ENCODE measurements around the gene PPP1R1B. TPM values are rescaled to one million over a fixed set of nuclear protein-coding genes. Genes with fewer than 3 reads are reported as not detected.

PPP1R1B gene
- total and polyA plus RNA-seq, 9 of the 15 experiments (the other 6 are each of a cell fraction or from before 2014, with no cell fraction given), result 0.07 to 0.18 (median 0.10) TPM; not detected in 4

- TF ChIP-seq, protein P1, sequence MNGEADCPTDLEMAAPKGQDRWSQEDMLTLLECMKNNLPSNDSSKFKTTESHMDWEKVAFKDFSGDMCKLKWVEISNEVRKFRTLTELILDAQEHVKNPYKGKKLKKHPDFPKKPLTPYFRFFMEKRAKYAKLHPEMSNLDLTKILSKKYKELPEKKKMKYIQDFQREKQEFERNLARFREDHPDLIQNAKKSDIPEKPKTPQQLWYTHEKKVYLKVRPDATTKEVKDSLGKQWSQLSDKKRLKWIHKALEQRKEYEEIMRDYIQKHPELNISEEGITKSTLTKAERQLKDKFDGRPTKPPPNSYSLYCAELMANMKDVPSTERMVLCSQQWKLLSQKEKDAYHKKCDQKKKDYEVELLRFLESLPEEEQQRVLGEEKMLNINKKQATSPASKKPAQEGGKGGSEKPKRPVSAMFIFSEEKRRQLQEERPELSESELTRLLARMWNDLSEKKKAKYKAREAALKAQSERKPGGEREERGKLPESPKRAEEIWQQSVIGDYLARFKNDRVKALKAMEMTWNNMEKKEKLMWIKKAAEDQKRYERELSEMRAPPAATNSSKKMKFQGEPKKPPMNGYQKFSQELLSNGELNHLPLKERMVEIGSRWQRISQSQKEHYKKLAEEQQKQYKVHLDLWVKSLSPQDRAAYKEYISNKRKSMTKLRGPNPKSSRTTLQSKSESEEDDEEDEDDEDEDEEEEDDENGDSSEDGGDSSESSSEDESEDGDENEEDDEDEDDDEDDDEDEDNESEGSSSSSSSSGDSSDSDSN (IDR thresholded peaks at IDR 0.05; ENCODE audit: borderline replicate concordance in 1 of 2, low read depth in 2 of 2, low read length in 2 of 2), result peak in 1 of 2 experiments; percentile 65; a peak in 1 of 4 replicates
- peak; percentile 59 for TF ChIP-seq SMAD4 (CRISPR knock-in tag; conservative IDR thresholded peaks at IDR 0.05)
- TF ChIP-seq LARP7 (IDR thresholded peaks at IDR 0.05), result no peak
- TF ChIP-seq SNRNP70 (optimal IDR thresholded peaks at IDR 0.05; ENCODE audit: low read depth, low read length), result no peak
- 0 out of 2 replicates have a peak, but pooled peaks have one; percentile 16 for TF ChIP-seq NFE2 (IDR thresholded peaks at IDR 0.05; ENCODE audit: low read depth)
- no peak for TF ChIP-seq TEAD4 (IDR thresholded peaks at IDR 0.05; ENCODE audit: low read length)
- TF ChIP-seq TEAD4 (CRISPR knock-in tag; IDR thresholded peaks at IDR 0.05; ENCODE audit: borderline replicate concordance), result no peak
- peak; percentile 73; the same call in 1 of the 2 replicates for TF ChIP-seq MTA3 (IDR thresholded peaks at IDR 0.05; ENCODE audit: borderline replicate concordance)
- TF ChIP-seq, protein P2, sequence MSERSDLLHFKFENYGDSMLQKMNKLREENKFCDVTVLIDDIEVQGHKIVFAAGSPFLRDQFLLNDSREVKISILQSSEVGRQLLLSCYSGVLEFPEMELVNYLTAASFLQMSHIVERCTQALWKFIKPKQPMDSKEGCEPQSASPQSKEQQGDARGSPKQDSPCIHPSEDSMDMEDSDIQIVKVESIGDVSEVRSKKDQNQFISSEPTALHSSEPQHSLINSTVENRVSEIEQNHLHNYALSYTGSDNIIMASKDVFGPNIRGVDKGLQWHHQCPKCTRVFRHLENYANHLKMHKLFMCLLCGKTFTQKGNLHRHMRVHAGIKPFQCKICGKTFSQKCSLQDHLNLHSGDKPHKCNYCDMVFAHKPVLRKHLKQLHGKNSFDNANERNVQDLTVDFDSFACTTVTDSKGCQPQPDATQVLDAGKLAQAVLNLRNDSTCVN (CRISPR knock-in tag; IDR thresholded peaks at IDR 0.05), result no peak
- no peak for TF ChIP-seq REST (IDR thresholded peaks at IDR 0.05; ENCODE audit: borderline replicate concordance)
- no peak for TF ChIP-seq REST (CRISPR knock-in tag; IDR thresholded peaks at IDR 0.05; ENCODE audit: low read depth)
- no peak for TF ChIP-seq KDM5B (IDR thresholded peaks at IDR 0.05; ENCODE audit: insufficient replicate concordance, low read depth, low read length)
- no peak for TF ChIP-seq ZNF561 (CRISPR knock-in tag; conservative IDR thresholded peaks at IDR 0.05)
- no peak for TF ChIP-seq ZNF384 (IDR thresholded peaks at IDR 0.05; ENCODE audit: low read depth, low read length)
Measured at GRCh38 chr17:39636927-39637736, 10.4 kb downstream of the PPP1R1B start, which contains the start of gene STARD3 (continued).
